K562 (cell line): ENCODE data around the gene PPM1F. TPM values are rescaled to one million over a fixed set of nuclear protein-coding genes. Genes with fewer than 3 reads are reported as not detected.

Experiments
- BRD9 ChIP-seq: fragments of 450-650 bp; IDR thresholded peaks from 2 replicates; pipeline ENCODE4 v1.6.1; 2018; ENCODE audit warnings: low read depth; ENCODE audit not compliant: partially characterized antibody
- CTBP1 ChIP-seq: fragments of 450-650 bp; IDR thresholded peaks from 2 replicates; pipeline ENCODE4 v1.6.1; 2016; ENCODE audit warnings: borderline replicate concordance
- DNMT1 ChIP-seq: fragments of 450-650 bp; IDR thresholded peaks from 2 replicates; pipeline ENCODE4 v1.6.1; 2016; ENCODE audit warnings: antibody characterized with exemption, mild to moderate bottlenecking
- DPF2 ChIP-seq: fragments of 450-650 bp; IDR thresholded peaks from 2 replicates; pipeline ENCODE4 v1.6.1; 2016
- EP300 ChIP-seq: IDR thresholded peaks from 2 replicates; pipeline ENCODE4 v1.6.1; 2012; ENCODE audit warnings: low read length, improper control_type of control experiment
- JUND ChIP-seq, 2 experiments: IDR thresholded peaks; 2 replicates in 1 of 2; 3 replicates in 1 of 2; pipeline ENCODE4 v1.6.1; 2011; ENCODE audit warnings: borderline replicate concordance in 2 of 2, low read depth in 2 of 2, low read length in 2 of 2, improper control_type of control experiment in 1 of 2, missing biosample characterization in 1 of 2, missing genetic modification characterization in 1 of 2, missing genetic modification reagents in 1 of 2
- KLF13 ChIP-seq: fragments of 450-650 bp; IDR thresholded peaks from 2 replicates; pipeline ENCODE4 v1.6.1; 2016; ENCODE audit warnings: missing genetic modification characterization, low read depth, mild to moderate bottlenecking, missing compliant biosample characterization, moderate library complexity, borderline replicate concordance
- MCM5 ChIP-seq: fragments of 450-650 bp; IDR thresholded peaks from 2 replicates; pipeline ENCODE4 v1.6.1; 2016; ENCODE audit warnings: low read depth
- NBN ChIP-seq: fragments of 450-650 bp; IDR thresholded peaks from 2 replicates; pipeline ENCODE4 v1.6.1; 2016; ENCODE audit warnings: low read depth, mild to moderate bottlenecking
- NCOA4 ChIP-seq: fragments of 450-650 bp; IDR thresholded peaks from 2 replicates; pipeline ENCODE4 v1.6.1; 2018; ENCODE audit warnings: mild to moderate bottlenecking; ENCODE audit not compliant: partially characterized antibody
- PCBP2 ChIP-seq: fragments of 200-400 bp; formaldehyde crosslinking; IDR thresholded peaks from 2 replicates; pipeline ENCODE4 v1.6.1; 2018; ENCODE audit warnings: low read length, low read depth, mild to moderate bottlenecking, moderate library complexity; ENCODE audit not compliant: poor library complexity, severe bottlenecking
- POLR2AphosphoS5 ChIP-seq: IDR thresholded peaks from 2 replicates; pipeline ENCODE4 v1.6.1; 2011; ENCODE audit warnings: mild to moderate bottlenecking, low read depth, low read length, moderate library complexity; ENCODE audit not compliant: control insufficient read depth, insufficient read depth
- ZBTB2 ChIP-seq: fragments of 450-650 bp; IDR thresholded peaks from 2 replicates; pipeline ENCODE4 v1.6.1; 2016; ENCODE audit warnings: antibody characterized with exemption
- ZBTB33 ChIP-seq: sonication (generic); formaldehyde crosslinking; IDR thresholded peaks from 2 replicates; pipeline ENCODE4 v1.8.1; 2023; ENCODE audit warnings: mild to moderate bottlenecking, missing genetic modification reagents
- ZNF609 ChIP-seq: sonication (generic); formaldehyde crosslinking; IDR thresholded peaks from 2 replicates; pipeline ENCODE4 v1.8.1; 2023; ENCODE audit warnings: missing genetic modification reagents, mild to moderate bottlenecking, borderline replicate concordance
- polyA plus RNA-seq, 8 experiments: library from polyadenylated mRNA; depleted of rRNA in 4 of 8; stranded (reverse) in 5 of 8; unstranded in 3 of 8; fragments of >200 nt; fragmentation: Nextera tagmentation in 2 of 8; fragmentation: Illumina TruSeq in 1 of 8; extraction: Ambion mirVana in 2 of 8; extraction: Trizol in 1 of 8; gene quantifications; 2 replicates each; pipeline versions ENCODE4 v1.2.1 to v1.2.3, GENCODE V29; 2011 to 2014; ENCODE audit warnings: inconsistent platforms in 1 of 8, missing spikeins in 1 of 8
- total RNA-seq, 7 experiments: library from RNA; depleted of rRNA in 6 of 7; stranded (reverse); fragments of >200 nt in 6 of 7; fragmentation: Illumina TruSeq in 2 of 7; extraction: Trizol in 2 of 7; gene quantifications; 2 replicates each; pipeline versions ENCODE4 v1.2.1 to v1.2.3, GENCODE V29; 2011 to 2021; ENCODE audit warnings: low replicate concordance in 1 of 7
- TF ChIP-seq, protein P1 (sequence below): sonication (generic); formaldehyde crosslinking; IDR thresholded peaks from 2 replicates; pipeline ENCODE4 v1.8.0; 2022; ENCODE audit warnings: mild to moderate bottlenecking, low read depth, missing genetic modification reagents
- TF ChIP-seq, protein P2 (sequence below): sonication (generic); formaldehyde crosslinking; IDR thresholded peaks from 2 replicates; pipeline ENCODE4 v1.8.0; 2022; ENCODE audit warnings: mild to moderate bottlenecking, missing genetic modification reagents

PPM1F gene
- total and polyA plus RNA-seq, 9 of the 15 experiments (the other 6 are each of a cell fraction or from before 2014, with no cell fraction given): 2.1 to 159 (median 64.0) TPM

GRCh38 chr22:21946262-21946925, 6.3 kb downstream of the PPM1F start (continued):
- no peak for TF ChIP-seq BRD9
- no peak for TF ChIP-seq JUND (IDR thresholded peaks at IDR 0.05; ENCODE audit: borderline replicate concordance, low read depth, low read length)
- no peak for TF ChIP-seq JUND (tag; IDR thresholded peaks at IDR 0.05; ENCODE audit: borderline replicate concordance, low read depth, low read length)
- peak; percentile 5; the same call in 1 of the 2 replicates for TF ChIP-seq KLF13 (tag)
- TF ChIP-seq EP300: no peak
- no peak for TF ChIP-seq DNMT1
- TF ChIP-seq POLR2AphosphoS5: no peak
- TF ChIP-seq MCM5: no peak
- TF ChIP-seq, protein P1, sequence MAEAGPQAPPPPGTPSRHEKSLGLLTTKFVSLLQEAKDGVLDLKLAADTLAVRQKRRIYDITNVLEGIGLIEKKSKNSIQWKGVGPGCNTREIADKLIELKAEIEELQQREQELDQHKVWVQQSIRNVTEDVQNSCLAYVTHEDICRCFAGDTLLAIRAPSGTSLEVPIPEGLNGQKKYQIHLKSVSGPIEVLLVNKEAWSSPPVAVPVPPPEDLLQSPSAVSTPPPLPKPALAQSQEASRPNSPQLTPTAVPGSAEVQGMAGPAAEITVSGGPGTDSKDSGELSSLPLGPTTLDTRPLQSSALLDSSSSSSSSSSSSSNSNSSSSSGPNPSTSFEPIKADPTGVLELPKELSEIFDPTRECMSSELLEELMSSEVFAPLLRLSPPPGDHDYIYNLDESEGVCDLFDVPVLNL (CRISPR knock-in tag): no peak
- TF ChIP-seq CTBP1: no peak
- no peak for TF ChIP-seq ZNF609
- TF ChIP-seq ZBTB2: no peak
- no peak for TF ChIP-seq ZBTB33 (CRISPR knock-in tag)
- no peak for TF ChIP-seq NCOA4
- TF ChIP-seq DPF2: no peak
- TF ChIP-seq, protein P2, sequence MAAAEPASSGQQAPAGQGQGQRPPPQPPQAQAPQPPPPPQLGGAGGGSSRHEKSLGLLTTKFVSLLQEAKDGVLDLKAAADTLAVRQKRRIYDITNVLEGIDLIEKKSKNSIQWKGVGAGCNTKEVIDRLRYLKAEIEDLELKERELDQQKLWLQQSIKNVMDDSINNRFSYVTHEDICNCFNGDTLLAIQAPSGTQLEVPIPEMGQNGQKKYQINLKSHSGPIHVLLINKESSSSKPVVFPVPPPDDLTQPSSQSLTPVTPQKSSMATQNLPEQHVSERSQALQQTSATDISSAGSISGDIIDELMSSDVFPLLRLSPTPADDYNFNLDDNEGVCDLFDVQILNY: no peak
- no peak for TF ChIP-seq PCBP2
- no peak for TF ChIP-seq NBN
